PC-3 (cell line): Measurements from ENCODE around the gene SCMH1. TPM values are rescaled to one million over a fixed set of nuclear protein-coding genes. Genes with fewer than 3 reads are reported as not detected.
A peak's percentile ranks its signal among the peaks of the same experiment; 100 is the strongest.

Source experiments
- ATAC-seq: fragments of 200-7000 bp; cut with Tn5 transposase; 2 replicates; pipeline ENCODE4 v1.9.1; 2020; ENCODE audit warnings: mild to moderate bottlenecking, moderate library complexity
- BruUV-seq: library from RNA; stranded (reverse); fragments of 400-500 nt; replicated peaks from 2 replicates; lab custom pipeline; 2021; lab: Mats Ljungman, UMichigan
- CTCF ChIA-PET: fragments of 300-600 bp; sonication (Branson Sonifier 250); formaldehyde crosslinking; loops from one replicate; lab custom pipeline; 2022; ENCODE audit warnings: antibody characterized with exemption; lab: Charles Lee
- POLR2A ChIA-PET: fragments of 300-600 bp; sonication (Branson Sonifier 250); formaldehyde crosslinking; loops from one replicate; lab custom pipeline; 2022; ENCODE audit warnings: antibody characterized with exemption; ENCODE audit not compliant: unreplicated experiment; lab: Charles Lee
- DNase-seq: peaks from one replicate; pipeline ENCODE4 v3.0.0-alpha.2; 2015
- H2AFZ ChIP-seq: fragments of 300-600 bp; sonication (generic); 2 replicates; pipeline ENCODE4 v1.6.0; 2016; ENCODE audit warnings: antibody characterized with exemption, low read length
- H3F3A ChIP-seq: fragments of 300-600 bp; sonication (generic); one replicate; pipeline ENCODE4 v1.6.0; 2017; ENCODE audit warnings: antibody characterized with exemption, low read length, control low read depth, mild to moderate bottlenecking; ENCODE audit not compliant: unreplicated experiment
- H3K27ac ChIP-seq: fragments of 300-600 bp; sonication (generic); 2 replicates; pipeline ENCODE4 v1.5.1; 2016; ENCODE audit warnings: mild to moderate bottlenecking, low read length
- H3K27me3 ChIP-seq: fragments of 300-600 bp; sonication (generic); 2 replicates; pipeline ENCODE4 v1.6.1; 2016; ENCODE audit warnings: low read length, mixed read lengths
- H3K36me3 ChIP-seq: fragments of 300-600 bp; sonication (generic); 2 replicates; pipeline ENCODE4 v1.6.1; 2016; ENCODE audit warnings: low read depth, mixed run types, low read length, mixed read lengths
- H3K4me1 ChIP-seq: fragments of 300-600 bp; sonication (generic); 2 replicates; pipeline ENCODE4 v1.5.1; 2016; ENCODE audit warnings: low read length; ENCODE audit not compliant: insufficient read depth
- H3K4me2 ChIP-seq: fragments of 300-600 bp; sonication (generic); 2 replicates; pipeline ENCODE4 v1.6.0; 2016; ENCODE audit warnings: low read length
- H3K4me3 ChIP-seq: fragments of 300-600 bp; sonication (generic); 2 replicates; pipeline ENCODE4 v1.5.1; 2016; ENCODE audit warnings: mild to moderate bottlenecking, low read length, mixed read lengths
- H3K79me2 ChIP-seq: fragments of 300-600 bp; sonication (generic); 2 replicates; pipeline ENCODE4 v1.6.1; 2017; ENCODE audit warnings: low read length, mixed read lengths
- H3K9ac ChIP-seq: fragments of 300-600 bp; sonication (generic); 2 replicates; pipeline ENCODE4 v1.6.0; 2016; ENCODE audit warnings: mild to moderate bottlenecking, low read length
- H3K9me2 ChIP-seq: fragments of 300-600 bp; sonication (generic); replicated peaks from 2 replicates; pipeline ENCODE4 v1.6.1; 2016; ENCODE audit warnings: mixed run types, low read length, mixed read lengths
- H3K9me3 ChIP-seq: fragments of 300-600 bp; sonication (generic); 2 replicates; pipeline ENCODE4 v1.6.1; 2016; ENCODE audit warnings: low read length, mixed read lengths
- H4K20me1 ChIP-seq: fragments of 300-600 bp; sonication (generic); 2 replicates; pipeline ENCODE4 v1.6.1; 2016; ENCODE audit warnings: low read length, mixed read lengths
- EZH2 ChIP-seq: fragments of 300-600 bp; sonication (generic); IDR thresholded peaks from one replicate; pipeline ENCODE4 v1.6.1; 2017; ENCODE audit warnings: antibody characterized with exemption, mild to moderate bottlenecking, low read length; ENCODE audit not compliant: unreplicated experiment
- EZH2phosphoT487 ChIP-seq: fragments of 300-600 bp; sonication (generic); IDR thresholded peaks from 2 replicates; pipeline ENCODE4 v1.6.1; 2018; ENCODE audit warnings: mild to moderate bottlenecking, antibody characterized with exemption, low read length, borderline replicate concordance
- intact Hi-C: fragments of 100-400 bp; cut with micrococcal nuclease; formaldehyde crosslinking; loops from 2 replicates; pipeline ENCODE4 v1.9.0; 2023
- total RNA-seq: library from RNA; depleted of rRNA; stranded (reverse); fragments of >200 nt; gene quantifications from 2 replicates; pipeline ENCODE4 v1.2.3, GENCODE V29; 2014
- TF ChIP-seq, protein P1 (sequence below): fragments of 300-600 bp; sonication (generic); conservative IDR thresholded peaks from 2 replicates; pipeline ENCODE4 v1.5.1; 2017; ENCODE audit warnings: antibody characterized with exemption, low read depth, mild to moderate bottlenecking, low read length

The SCMH1 gene
- total RNA-seq, 1 experiment from 2014 or later, result 33.6 TPM

DNA sequence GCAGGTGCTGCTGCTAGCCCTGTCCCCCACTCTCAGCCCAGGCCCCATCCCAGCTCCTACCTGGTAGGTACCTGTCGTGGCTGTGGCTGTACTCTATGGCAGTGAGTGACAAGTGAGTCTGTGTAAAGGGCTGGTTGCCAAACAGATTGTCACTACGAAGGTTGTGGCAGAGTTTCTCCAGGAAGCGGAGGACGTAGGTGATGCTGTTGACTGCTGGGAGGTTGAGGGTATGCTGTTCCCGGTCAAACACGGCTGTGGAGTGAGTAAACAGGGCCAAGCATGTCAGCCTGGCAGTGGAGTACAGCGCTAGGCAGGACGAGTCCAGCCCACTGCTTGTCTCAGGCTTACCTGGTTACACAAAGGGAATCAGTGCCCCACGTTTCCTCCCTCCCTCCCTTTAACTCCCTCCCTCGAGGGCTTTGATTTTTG is 195.7 kb downstream of the SCMH1 start:
- ChIA-PET CTCF (no interaction called here), POLR2A (no interaction called here)
- Histone ChIP-seq H3K79me2 (no peaks in the 10 kb centered on the region), H3K4me2 (no peak overlapping the region), H3K9ac (no peak overlapping the region), H3K27me3 (no peaks in the 10 kb centered on the region), H3F3A (no peaks in the 10 kb centered on the region), H3K4me3 (no peak overlapping the region), H3K27ac (no peak overlapping the region), H3K4me1 (no peaks in the 10 kb centered on the region), H4K20me1 (no peaks in the 10 kb centered on the region), H3K9me2 (no peaks in the 10 kb centered on the region), H2AFZ (no peak overlapping the region), H3K36me3 (peaks cover 16% of the 10 kb centered on the region; the same call in 1 of the 2 replicates), H3K9me3 (no peaks in the 10 kb centered on the region)
- intact Hi-C loops, result no loop called here
- no peak for ATAC-seq
- TF ChIP-seq EZH2 (no peak), EZH2phosphoT487 (no peak)
- TF ChIP-seq, protein P1, sequence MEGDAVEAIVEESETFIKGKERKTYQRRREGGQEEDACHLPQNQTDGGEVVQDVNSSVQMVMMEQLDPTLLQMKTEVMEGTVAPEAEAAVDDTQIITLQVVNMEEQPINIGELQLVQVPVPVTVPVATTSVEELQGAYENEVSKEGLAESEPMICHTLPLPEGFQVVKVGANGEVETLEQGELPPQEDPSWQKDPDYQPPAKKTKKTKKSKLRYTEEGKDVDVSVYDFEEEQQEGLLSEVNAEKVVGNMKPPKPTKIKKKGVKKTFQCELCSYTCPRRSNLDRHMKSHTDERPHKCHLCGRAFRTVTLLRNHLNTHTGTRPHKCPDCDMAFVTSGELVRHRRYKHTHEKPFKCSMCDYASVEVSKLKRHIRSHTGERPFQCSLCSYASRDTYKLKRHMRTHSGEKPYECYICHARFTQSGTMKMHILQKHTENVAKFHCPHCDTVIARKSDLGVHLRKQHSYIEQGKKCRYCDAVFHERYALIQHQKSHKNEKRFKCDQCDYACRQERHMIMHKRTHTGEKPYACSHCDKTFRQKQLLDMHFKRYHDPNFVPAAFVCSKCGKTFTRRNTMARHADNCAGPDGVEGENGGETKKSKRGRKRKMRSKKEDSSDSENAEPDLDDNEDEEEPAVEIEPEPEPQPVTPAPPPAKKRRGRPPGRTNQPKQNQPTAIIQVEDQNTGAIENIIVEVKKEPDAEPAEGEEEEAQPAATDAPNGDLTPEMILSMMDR, result no peak
- no TSS peak for BruUV-seq
- no peak for DNase-seq

DNA sequence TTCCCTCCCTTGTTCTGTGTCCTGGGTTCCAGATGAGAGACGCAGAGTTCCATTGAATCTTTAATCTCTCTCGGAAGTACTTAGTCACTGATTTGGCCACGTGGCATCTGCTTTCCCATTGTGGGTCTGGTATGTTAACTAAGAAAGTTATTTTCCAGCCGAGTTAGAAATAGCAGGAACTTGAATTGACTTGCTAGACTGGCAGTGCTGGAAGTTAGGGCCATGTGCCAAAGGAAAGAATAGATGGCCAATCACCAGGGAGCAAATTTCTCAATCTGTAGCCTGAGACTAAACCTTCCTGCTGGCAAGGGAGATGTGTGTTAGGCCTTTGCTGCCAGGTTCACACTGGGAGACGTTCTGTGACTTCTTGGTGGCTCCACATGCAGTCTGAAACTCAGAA is 196.4 kb downstream of the SCMH1 start:
- H3K4me1 ChIP-seq, result no peaks in the 10 kb centered on the region
- H2AFZ ChIP-seq, result no peak overlapping the region
- H3K27me3 ChIP-seq, result no peaks in the 10 kb centered on the region
- H3K9ac ChIP-seq, result no peak overlapping the region
- intact Hi-C loops, result no loop called here
- H3K4me3 ChIP-seq, result no peak overlapping the region
- ATAC-seq (no peak), DNase-seq (peak; percentile 30)
- H3K79me2 ChIP-seq, result no peaks in the 10 kb centered on the region
- H3K9me2 ChIP-seq, result no peaks in the 10 kb centered on the region
- H3K36me3 ChIP-seq, result peaks cover 19% of the 10 kb centered on the region; the same call in 1 of the 2 replicates
- TF ChIP-seq, protein P1, result no peak
- TF ChIP-seq EZH2 (no peak), EZH2phosphoT487 (no peak)
- ChIA-PET CTCF (no interaction called here), POLR2A (no interaction called here)
- no peak overlapping the region for H3K4me2 ChIP-seq
- no peaks in the 10 kb centered on the region for H4K20me1 ChIP-seq
- H3K9me3 ChIP-seq, result no peaks in the 10 kb centered on the region
- H3K27ac ChIP-seq, result no peak overlapping the region
- BruUV-seq, result no TSS peak
- no peaks in the 10 kb centered on the region for H3F3A ChIP-seq

DNA sequence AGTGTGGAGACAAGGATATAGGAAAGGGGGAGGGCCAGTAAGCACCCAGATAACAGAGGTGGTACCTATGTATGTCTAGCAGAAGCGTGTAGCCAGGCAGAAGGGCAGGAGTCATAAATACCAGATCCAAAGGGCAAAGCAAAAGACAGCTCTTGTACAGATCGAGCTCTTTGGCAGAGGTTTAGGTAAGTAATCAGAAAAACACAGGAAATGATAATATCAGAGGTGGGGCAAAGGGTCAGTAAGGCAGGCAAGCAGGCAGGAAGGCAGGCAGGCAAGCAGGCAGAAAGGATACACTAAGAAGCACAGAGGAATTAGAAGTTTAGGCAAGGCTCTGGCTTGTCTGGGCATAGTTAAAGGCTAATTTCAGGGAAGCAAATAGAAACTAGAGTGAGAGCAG is 197.9 kb downstream of the SCMH1 start:
- Histone ChIP-seq H3K9me2 (no peaks in the 10 kb centered on the region), H3K36me3 (peaks cover 28% of the 10 kb centered on the region), H3K9ac (no peak overlapping the region), H3K4me2 (no peak overlapping the region), H3F3A (no peaks in the 10 kb centered on the region), H3K4me3 (no peak overlapping the region), H4K20me1 (no peaks in the 10 kb centered on the region), H3K27me3 (no peaks in the 10 kb centered on the region), H2AFZ (no peak overlapping the region), H3K79me2 (no peaks in the 10 kb centered on the region), H3K4me1 (no peaks in the 10 kb centered on the region), H3K27ac (no peak overlapping the region), H3K9me3 (no peaks in the 10 kb centered on the region)
- intact Hi-C loops, result no loop called here
- ATAC-seq (peak; percentile 18; the same call in 1 of the 2 replicates), DNase-seq (no peak)
- CTCF ChIA-PET, result no interaction called here
- TF ChIP-seq, protein P1, result no peak
- TF ChIP-seq EZH2phosphoT487 (no peak), EZH2 (no peak)
- no TSS peak for BruUV-seq
- POLR2A ChIA-PET, result no interaction called here
